Measurements from ENCODE around the gene CALHM6. TPM values are rescaled to one million over a fixed set of nuclear protein-coding genes. Genes with fewer than 3 reads are reported as not detected.

The CALHM6 gene
- total and polyA plus RNA-seq, 12 donors, result 1.1 to 55.3 (median 6.5) TPM

GRCh38 chr6:116433206-116433712, 27.9 kb upstream of the CALHM6 start:
- H3K27ac ChIP-seq, result no peak overlapping the region
- intact Hi-C loops (cut with DNase I), result no loop called here
- no peaks in the 10 kb centered on the region for H3K9me3 ChIP-seq (replicated peaks in 1 of 3)
- no peak overlapping the region for H3K4me3 ChIP-seq
- H3K4me1 ChIP-seq (replicated peaks in 1 of 2), result no peaks in the 10 kb centered on the region
- no peaks in the 10 kb centered on the region for H3K27me3 ChIP-seq
- no peak for DNase-seq
- 91 to 97% (median 94%) methylated on average over 4 of the region's 4 CpGs for WGBS, 4 donors
- TF ChIP-seq CTCF (IDR thresholded peaks at IDR 0.05) (no peak), POLR2A (IDR thresholded peaks at IDR 0.05) (no peak)
- H3K36me3 ChIP-seq (replicated peaks in 1 of 2), result peaks cover 0 to 17% of the 10 kb centered on the region in 2 donors

GRCh38 chr6:116434056-116434725, 27.0 kb upstream of the CALHM6 start:
- Histone ChIP-seq H3K4me1 (replicated peaks in 1 of 2) (no peaks in the 10 kb centered on the region), H3K4me3 (no peak overlapping the region), H3K27me3 (no peaks in the 10 kb centered on the region), H3K27ac (no peak overlapping the region), H3K36me3 (replicated peaks in 1 of 2) (peaks cover 0 to 17% of the 10 kb centered on the region in 2 donors), H3K9me3 (replicated peaks in 1 of 3) (no peaks in the 10 kb centered on the region)
- 89 to 100% (median 95%) methylated on average over 1 of the region's 1 CpG for WGBS, 4 donors
- intact Hi-C loops (cut with DNase I), result no loop called here
- DNase-seq, result no peak
- TF ChIP-seq POLR2A (IDR thresholded peaks at IDR 0.05) (no peak), CTCF (IDR thresholded peaks at IDR 0.05) (no peak)

GRCh38 chr6:116436586-116436985, 24.6 kb upstream of the CALHM6 start:
- peaks cover 0 to 17% of the 10 kb centered on the region in 2 donors for H3K36me3 ChIP-seq (replicated peaks in 1 of 2)
- no peak overlapping the region for H3K27ac ChIP-seq
- no peak for DNase-seq
- TF ChIP-seq CTCF (IDR thresholded peaks at IDR 0.05) (no peak), POLR2A (IDR thresholded peaks at IDR 0.05) (no peak)
- H3K9me3 ChIP-seq (replicated peaks in 1 of 3), result no peaks in the 10 kb centered on the region
- intact Hi-C loops (cut with DNase I), result no loop called here
- no peaks in the 10 kb centered on the region for H3K4me1 ChIP-seq (replicated peaks in 1 of 2)
- no peak overlapping the region for H3K4me3 ChIP-seq
- 89 to 93% (median 91%) methylated on average over 7 of the region's 7 CpGs for WGBS, 4 donors
- no peaks in the 10 kb centered on the region for H3K27me3 ChIP-seq

- Histone ChIP-seq H3K4me1 (replicated peaks in 1 of 2) (no peaks in the 10 kb centered on the region), H3K27me3 (no peaks in the 10 kb centered on the region), H3K4me3 (no peak overlapping the region), H3K27ac (no peak overlapping the region), H3K36me3 (replicated peaks in 1 of 2) (peaks cover 0 to 17% of the 10 kb centered on the region in 2 donors), H3K9me3 (replicated peaks in 1 of 3) (no peaks in the 10 kb centered on the region)
- no peak for TF ChIP-seq POLR2A (IDR thresholded peaks at IDR 0.05)
- TF ChIP-seq CTCF (IDR thresholded peaks at IDR 0.05), result no peak
- intact Hi-C loops (cut with DNase I), result no loop called here
- DNase-seq, result no peak
Measured at GRCh38 chr6:116437656-116438055, 23.5 kb upstream of the CALHM6 start.
